BE2C (cell line): ENCODE data around the gene NXT2.

Source experiments
- DNase-seq: peaks from one replicate; pipeline ENCODE4 v3.0.0-alpha.2; 2020
- H3K27me3 ChIP-seq: fragments of 250-450 bp; sonication (Bioruptor Pico); 2 replicates; pipeline ENCODE4 v1.5.1; 2020; ENCODE audit warnings: mild to moderate bottlenecking
- H3K36me3 ChIP-seq: fragments of 250-450 bp; sonication (Bioruptor Pico); 2 replicates; pipeline ENCODE4 v1.5.1; 2020; ENCODE audit warnings: mild to moderate bottlenecking
- H3K4me1 ChIP-seq: fragments of 250-450 bp; sonication (Bioruptor Pico); 2 replicates; pipeline ENCODE4 v1.5.1; 2020
- H3K4me3 ChIP-seq: 2 replicates; pipeline ENCODE4 v1.5.1; 2011; ENCODE audit warnings: low read depth, low read length
- H3K9me3 ChIP-seq: fragments of 250-450 bp; sonication (Bioruptor Pico); 2 replicates; pipeline ENCODE4 v1.5.1; 2020
- TF ChIP-seq, protein P1 (sequence below): IDR thresholded peaks from 2 replicates; pipeline ENCODE4 v1.5.1; 2012; ENCODE audit warnings: mild to moderate bottlenecking, low read depth, low read length

NXT2 gene

DNA sequence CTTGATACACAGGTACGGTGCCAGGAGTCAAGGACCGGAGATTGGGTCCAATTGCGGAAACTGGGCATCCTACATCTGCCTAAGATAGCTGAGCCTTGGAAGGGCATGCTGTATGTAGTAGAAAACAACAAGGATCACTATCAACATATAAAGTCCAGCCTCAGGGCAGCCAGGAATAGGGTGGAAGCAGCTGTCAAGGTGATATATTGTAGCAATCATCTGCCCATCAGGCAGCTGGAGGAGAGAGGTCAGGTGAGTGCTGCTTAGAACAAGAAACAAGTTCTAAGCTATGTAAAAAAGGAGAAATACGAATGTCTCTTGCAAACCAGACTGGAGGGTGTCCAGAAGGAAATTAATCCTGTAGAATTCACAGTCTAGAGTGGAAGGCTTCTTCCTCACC lies 53.5 kb downstream of the NXT2 start:
- Histone ChIP-seq H3K4me1 (no peaks in the 10 kb centered on the region), H3K4me3 (no peak overlapping the region), H3K27me3 (no peaks in the 10 kb centered on the region; the same call in 1 of the 2 replicates), H3K9me3 (no peaks in the 10 kb centered on the region), H3K36me3 (no peaks in the 10 kb centered on the region)
- DNase-seq = no peak
- TF ChIP-seq, protein P1, sequence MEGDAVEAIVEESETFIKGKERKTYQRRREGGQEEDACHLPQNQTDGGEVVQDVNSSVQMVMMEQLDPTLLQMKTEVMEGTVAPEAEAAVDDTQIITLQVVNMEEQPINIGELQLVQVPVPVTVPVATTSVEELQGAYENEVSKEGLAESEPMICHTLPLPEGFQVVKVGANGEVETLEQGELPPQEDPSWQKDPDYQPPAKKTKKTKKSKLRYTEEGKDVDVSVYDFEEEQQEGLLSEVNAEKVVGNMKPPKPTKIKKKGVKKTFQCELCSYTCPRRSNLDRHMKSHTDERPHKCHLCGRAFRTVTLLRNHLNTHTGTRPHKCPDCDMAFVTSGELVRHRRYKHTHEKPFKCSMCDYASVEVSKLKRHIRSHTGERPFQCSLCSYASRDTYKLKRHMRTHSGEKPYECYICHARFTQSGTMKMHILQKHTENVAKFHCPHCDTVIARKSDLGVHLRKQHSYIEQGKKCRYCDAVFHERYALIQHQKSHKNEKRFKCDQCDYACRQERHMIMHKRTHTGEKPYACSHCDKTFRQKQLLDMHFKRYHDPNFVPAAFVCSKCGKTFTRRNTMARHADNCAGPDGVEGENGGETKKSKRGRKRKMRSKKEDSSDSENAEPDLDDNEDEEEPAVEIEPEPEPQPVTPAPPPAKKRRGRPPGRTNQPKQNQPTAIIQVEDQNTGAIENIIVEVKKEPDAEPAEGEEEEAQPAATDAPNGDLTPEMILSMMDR = no peak
